Fibroblast of gingiva (primary cell): ENCODE measurements around the gene ARMC9.
"Not testable (repeated sequence)": the region's sequence is repeated elsewhere in the genome, so short reads cannot be mapped to it uniquely, and the experiment has no call there.

ENCODE experiments used
- DNase-seq: peaks from one replicate; pipeline ENCODE4 v3.0.0-alpha.2; 2011; ENCODE audit warnings: low read depth

Gene ARMC9

GRCh38 chr2:231245249-231246094, 47.0 kb downstream of the ARMC9 start:
- no peak for DNase-seq

- DNase-seq = no peak
These were observed 47.9 kb downstream of the ARMC9 start for GRCh38 chr2:231246171-231246842.

GRCh38 chr2:231250146-231250545, 51.7 kb downstream of the ARMC9 start:
- DNase-seq = peak; percentile 82

- no peak for DNase-seq
These were observed 52.3 kb downstream of the ARMC9 start for GRCh38 chr2:231250698-231251097.

GRCh38 chr2:231253292-231253691, 54.9 kb downstream of the ARMC9 start:
- not testable (repeated sequence) for DNase-seq

DNA sequence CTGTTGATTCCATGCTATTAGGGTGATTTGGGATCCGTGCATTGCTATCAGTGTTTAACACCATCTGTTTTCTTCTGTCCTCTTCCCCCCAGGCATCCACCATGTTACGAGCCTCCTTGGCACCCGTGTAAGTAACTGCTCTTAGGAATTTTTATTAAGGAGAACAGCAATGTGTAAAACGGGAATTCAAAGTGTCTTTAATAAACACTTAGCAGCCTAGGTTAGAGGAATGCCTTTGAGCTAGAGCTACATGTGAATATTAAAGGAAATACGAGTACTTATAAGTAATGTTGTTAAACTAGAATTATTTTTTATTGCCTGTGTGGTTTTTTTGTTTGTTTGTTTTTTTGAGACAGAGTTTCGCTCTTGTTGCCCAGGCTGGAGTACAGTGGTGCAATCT, 58.1 kb downstream of the ARMC9 start:
- DNase-seq = no peak

- no peak for DNase-seq
These were observed 59.3 kb downstream of the ARMC9 start for GRCh38 chr2:231257763-231258162.

GRCh38 chr2:231258701-231259100, 60.3 kb downstream of the ARMC9 start:
- no peak for DNase-seq

DNA sequence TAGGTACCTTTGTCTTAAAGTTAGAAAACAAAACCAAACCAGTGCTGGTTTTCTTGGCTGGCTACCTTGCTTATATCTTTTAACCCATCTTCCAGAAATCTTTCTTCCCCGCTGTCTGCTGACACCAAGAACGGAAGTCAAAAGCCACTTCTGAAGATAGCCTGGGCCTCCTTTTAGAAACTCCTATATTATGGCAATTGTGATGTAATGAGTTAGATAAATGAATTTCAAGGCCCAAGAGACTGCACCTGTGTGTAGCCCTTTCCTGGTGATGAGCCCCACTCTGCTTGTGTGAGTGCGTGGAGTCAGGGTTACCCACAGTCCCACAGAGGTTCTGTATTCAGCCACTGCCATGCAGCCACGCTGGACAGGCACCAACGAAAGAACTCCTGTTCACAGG, 60.7 kb downstream of the ARMC9 start:
- DNase-seq = no peak

- no peak for DNase-seq
These were observed 62.2 kb downstream of the ARMC9 start for GRCh38 chr2:231260442-231261208.

- peak; percentile 20 for DNase-seq
These were observed 64.8 kb downstream of the ARMC9 start for GRCh38 chr2:231263118-231263831.

DNA sequence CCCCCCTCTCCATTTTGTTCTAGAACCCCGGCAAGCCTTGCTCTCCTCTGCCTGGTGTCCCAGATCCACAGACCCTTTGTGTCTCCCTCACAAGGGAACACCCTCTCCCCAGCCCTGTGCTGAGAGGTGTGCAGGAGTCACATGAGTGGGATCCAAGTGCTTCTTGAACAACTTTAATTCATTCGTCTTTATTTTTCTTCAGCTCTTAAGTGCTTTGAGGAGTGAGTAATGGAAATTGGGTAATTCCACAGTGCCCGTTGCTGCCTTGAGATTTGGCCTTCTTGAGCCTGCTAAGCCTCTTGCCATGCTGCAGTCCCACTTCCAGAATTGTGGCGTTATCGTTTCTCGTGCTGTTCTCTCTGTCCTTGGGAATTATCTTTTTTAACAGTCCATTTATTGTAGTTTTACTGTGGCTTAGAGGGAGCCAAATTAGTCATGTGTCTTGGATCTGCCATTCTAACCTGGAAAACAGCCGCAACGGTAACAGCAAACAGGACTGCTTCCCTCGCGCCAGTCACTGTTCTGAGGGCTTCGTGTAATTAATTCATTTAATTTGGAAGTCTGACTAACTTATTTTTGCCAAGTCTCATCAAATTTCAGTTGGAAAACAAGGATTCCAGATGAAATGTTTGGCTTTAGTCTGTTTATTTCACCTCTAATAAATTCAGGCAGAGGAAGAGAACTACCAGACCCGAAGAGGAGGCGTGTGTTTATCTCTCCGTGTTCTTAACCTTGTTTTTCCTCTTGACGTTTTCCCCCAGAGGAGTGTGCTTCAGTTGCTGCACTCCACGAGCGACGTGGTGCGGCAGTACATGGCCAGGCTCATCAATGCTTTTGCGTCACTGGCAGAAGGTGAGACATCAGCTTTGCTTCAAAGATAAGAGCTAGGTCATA, 72.0 kb downstream of the ARMC9 start:
- DNase-seq = peak; percentile 30

- DNase-seq = no peak
These were observed 74.6 kb downstream of the ARMC9 start for GRCh38 chr2:231272991-231273390.

GRCh38 chr2:231276987-231277386, 78.6 kb downstream of the ARMC9 start:
- no peak for DNase-seq

GRCh38 chr2:231277962-231278361, 79.5 kb downstream of the ARMC9 start:
- no peak for DNase-seq

DNA sequence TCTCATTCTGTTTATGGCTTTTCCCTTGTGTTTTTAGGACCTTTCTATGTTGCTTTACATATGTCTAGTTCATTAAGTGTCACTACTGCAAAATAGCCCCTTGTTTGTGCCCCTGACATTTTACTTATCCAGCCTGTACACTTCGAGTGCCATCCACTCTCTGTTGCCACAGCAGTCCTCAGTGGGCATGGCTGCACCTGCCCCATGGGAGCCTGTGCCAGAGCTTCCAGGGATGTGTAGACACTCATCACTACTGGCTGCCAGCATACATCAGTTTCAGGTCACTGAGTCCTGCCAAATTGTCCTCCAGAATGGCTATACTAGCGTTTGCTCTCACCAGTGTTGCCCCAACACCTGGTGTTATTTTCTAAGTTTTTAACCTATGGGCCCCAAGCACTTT, 80.4 kb downstream of the ARMC9 start:
- no peak for DNase-seq

DNA sequence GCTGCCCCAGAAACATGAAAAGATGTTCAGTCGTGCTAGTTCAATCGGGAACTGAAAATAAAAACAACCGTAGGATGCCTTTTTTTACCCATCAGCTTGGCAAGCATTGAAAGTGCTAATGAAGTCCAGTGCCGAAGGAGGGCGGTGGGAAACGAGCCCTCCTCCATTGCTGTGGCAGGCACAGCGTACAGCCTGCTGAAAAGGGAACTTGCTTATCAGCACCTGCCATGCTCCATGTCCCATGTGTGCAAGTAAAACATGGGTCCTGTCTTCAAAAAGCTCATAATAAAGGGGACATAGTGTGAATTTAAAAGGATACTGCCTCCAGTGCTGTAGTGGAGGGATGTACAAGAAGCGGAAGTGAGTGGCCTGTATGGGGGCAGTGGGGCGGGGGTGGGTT, 82.4 kb downstream of the ARMC9 start:
- no peak for DNase-seq

- DNase-seq = no peak
These were observed 85.9 kb downstream of the ARMC9 start for GRCh38 chr2:231284296-231284695.

DNA sequence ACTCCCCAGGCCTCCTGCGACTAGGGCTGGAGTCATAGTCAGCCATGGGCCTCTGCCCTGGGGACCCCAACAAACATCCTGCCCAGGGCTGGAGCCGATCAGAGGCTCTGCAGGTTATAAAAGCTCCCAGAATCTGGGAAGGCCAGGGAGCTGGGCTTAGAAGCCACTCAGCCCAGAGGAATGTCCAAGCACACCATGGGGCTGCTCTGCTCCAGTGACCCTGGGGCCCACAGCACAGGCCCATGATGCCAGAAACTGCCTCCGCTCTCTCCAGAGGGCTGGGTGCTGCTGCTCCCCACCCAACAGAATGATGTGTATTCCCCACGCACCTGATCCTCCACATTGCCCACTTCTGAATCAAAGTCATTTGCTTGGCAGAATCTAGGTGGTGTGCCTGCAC, 88.5 kb downstream of the ARMC9 start:
- DNase-seq = no peak

DNA sequence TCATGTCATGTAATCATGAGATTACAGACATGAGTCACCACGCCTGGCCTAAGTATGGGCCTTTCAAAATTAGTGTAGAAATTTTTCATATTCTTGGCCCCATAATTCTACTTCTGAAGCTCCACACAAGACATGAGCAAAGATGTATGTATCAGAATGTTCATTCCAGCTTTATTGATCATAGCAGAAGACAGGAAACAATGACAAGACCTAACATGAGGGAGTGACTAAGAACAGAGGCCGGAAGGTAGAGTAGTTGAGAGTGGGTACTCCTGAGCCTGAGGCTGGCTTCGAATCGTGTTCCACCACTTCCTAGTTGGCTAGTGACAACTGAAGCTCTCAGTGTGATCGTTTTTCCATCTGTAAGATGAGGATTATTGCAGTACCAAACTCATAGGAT, 89.3 kb downstream of the ARMC9 start:
- no peak for DNase-seq

DNA sequence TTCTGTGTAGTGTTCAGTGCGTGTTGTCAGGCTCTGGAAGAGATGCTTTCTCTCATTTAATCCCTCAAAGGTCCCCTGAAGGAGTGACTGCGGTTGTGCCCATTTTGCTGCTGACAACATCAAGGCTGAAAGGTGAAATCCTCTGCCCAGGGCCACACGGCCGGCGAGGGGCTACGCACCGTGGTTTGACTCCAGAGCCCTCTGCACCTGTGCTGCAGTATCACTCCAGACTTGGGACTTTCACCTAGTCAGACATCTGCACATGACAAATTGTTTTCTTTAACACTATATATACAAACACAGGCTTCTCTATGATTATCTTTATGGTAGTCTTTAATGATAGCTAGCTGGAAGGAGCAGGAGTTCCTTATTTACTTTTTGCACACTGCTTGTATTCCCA, 90.2 kb downstream of the ARMC9 start:
- DNase-seq = no peak
